Middle frontal gyrus (tissue), 1 donor: ENCODE measurements around the gene EIF1.
"Not testable (repeated sequence)": the region's sequence is repeated elsewhere in the genome, so short reads cannot be mapped to it uniquely, and the experiment has no call there.

ENCODE experiments used
- DNase-seq: peaks from one replicate; pipeline ENCODE4 v3.0.0-alpha.2; 2015; ENCODE audit warnings: low spot score; ENCODE audit errors: extremely low spot score

Gene EIF1

DNA sequence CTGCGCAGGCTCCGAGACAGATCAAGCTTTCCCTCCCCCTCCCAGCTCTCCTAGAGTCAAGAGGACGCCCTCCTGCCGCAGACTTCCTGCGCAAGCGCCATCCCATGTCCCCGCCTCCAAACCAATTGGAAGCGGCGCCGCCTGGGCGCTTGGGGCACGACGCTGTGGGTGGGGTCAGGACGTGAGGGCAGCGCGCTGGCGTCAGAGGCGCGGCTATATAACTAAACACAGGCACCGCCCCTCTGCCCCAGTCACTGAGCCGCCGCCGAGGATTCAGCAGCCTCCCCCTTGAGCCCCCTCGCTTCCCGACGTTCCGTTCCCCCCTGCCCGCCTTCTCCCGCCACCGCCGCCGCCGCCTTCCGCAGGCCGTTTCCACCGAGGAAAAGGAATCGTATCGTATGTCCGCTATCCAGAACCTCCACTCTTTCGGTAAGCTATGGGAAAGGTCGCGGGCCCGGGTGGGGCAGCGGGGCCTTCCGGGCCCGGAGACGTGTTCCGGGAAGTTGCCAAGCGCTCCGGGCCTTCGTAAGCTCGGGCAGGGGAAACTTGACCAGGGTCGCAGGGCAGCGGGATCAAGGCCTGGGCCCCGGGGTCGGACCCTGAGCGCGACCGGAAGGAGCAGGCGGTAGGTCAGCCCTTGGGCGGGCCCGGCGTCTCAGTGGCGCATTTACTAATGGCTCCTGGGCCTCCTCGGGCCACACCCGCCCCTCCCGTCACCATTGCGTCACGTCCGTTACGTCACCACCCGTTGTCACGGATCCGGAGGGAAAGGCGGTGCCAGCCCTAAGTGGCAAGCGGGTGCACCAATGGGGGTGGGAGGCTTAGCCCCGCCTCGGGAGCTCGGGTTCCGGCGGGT is at the start of gene EIF1:
Gene EIF1 (plus strand): TSS at position 245 of the 856 bp plus-strand sequence. CDS start 154 bp downstream, at position 399.
- peak; percentile 100 for DNase-seq

DNA sequence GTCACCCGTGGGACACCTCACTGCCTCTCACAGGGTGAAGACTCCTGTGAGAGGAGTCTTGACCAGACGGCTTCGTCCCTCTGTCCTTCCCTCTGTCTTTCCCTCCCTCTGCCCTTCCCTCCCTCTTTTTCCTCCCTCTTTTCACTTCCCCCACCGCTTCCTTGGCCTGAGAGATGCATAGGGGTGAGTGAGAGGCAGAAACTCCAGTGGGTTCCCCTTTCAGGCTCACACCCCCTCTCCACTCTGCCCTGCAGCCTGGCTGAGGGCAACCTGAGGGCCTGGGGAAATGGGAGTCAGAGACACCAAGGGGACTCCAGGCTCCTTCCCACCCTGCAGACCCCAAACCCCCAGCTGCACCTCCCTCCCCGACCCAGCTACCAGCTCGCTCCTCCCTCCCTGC is 49.7 kb upstream of the EIF1 start:
- DNase-seq, result no peak

DNA sequence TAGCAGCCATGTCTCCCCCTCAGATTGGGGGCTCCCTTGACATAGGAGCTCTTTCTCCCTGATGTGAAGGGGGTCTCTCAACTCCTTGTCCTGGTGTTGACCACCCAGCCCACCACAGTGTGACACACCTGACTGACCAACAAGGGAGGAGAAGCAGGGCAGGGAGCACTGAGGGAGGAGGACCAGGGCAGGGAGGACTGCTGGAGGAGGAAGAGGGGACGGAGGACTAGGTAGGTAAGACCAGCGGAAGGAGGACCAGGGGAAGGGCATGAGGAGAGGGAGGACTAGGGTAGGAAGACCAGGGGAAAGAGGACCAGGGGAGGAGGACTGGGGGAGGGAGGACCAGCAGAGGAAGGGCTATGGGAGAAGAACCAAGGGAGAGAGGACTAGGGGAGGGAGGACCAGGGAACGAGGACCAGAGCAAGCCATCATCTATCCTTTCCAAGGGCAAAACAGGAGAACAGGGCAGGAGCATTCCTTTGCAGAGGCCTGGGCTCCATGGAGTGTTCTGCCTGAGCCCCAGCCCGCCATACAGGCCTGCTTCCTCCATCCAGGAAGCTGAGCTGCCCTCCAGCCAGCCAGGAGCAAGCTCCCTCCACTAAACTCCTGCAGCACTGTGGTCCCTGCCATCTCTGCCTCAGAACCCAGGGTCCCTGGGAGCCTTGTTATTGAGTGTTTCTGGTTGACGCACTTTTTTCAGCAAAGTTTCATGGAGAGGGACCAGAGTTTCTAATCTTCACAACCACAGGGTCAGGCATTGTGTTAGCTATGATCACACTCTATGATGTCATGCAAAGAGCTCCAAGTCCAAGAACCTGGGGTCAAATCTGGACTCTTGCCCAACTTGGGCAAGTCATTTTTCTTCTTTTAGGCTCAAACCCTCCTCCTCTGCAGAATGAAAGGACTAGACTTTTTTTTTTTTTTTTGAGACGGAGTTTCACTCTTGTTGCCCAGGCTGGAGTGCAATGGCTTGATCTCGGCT is 48.9 kb upstream of the EIF1 start:
- no peak for DNase-seq

GRCh38 chr17:41640596-41640995 is 48.1 kb upstream of the EIF1 start:
- DNase-seq, result not testable (repeated sequence)

GRCh38 chr17:41642252-41643156 is 46.2 kb upstream of the EIF1 start:
- DNase-seq, result no peak

- DNase-seq, result no peak
These were observed 41.5 kb upstream of the EIF1 start for GRCh38 chr17:41647038-41647813.

DNA sequence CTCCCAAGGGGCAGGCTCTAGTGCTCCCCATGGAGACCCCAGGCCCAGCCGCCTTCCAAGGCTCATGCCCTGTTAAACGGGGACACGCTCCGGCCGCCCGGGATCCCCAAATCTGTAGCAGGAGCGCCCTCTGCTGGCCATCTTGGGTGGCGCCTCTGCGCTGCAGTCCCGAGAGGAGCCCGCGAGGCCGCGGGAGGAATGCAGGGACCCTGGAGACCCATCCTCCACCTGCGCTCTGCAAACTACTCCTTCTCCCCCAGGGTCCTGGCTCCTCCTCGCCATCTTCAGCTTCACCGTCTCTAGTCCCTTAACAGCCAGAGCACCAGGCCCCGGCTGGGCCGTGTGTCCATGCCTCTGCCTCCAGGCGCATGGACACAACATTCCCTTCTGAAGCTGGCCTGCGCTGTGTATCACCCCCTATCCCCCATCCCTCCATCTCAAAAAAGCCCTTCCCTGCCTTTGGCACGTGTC is 40.7 kb upstream of the EIF1 start:
- DNase-seq, result peak; percentile 70

DNA sequence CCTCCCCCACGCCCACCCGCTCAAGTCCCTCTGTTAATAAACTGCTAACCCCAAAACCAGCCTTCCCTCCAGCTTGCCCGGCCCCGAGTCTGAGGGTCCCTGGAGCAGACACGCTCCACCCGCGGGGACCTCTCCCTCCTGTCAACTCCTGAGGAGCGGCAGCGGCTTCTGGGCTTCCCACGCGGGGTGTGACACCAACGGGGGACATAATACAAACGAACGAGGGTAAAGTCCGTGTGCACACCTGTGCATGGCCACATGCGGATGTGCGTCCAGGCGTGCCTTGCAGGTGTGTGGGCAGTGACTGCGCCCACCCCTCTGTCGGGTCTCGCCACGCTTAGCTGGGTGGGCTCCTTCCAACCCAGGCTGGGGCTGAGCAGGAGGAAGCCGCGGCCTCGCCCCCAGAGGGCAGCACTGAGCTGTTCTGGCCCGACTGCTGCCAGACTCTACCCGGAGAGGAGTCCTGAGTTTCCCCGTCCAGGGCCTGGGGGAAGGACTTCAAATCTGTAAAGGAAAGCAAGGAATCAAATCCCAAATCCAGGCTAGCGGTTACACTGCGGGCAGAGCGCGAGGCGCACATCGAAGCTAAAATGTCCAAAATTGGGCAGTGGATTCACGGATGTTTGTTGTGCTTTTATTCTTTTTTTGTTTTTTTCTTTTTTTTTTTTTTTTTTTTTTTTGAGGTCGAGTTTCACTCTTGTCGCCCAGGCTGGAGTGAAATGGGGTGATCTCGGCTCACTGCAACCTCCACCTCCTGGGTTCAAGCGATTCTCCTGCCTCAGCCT is 40.1 kb upstream of the EIF1 start:
- DNase-seq, result no peak

DNA sequence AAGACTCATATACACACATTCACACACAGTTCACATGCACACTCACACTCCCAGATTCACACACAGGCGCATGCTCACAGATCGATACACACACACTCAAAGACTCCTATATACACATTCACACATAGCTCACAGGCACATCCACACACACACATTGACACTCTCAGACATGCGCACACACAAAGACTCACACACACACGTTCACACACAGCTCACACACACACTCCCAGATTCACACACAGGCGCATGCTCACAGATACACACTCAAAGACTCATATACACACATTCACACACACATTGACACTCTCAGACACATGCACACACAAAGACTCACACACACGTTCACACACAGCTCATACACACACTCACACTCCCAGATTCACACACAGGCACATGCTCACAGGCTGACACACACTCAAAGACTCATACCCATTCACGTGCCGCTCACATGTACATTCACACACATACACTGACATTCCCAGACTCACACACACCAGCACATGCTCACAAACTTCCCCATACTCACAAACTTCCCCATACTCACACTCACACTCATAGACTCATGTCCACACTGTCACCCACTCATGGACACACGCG is 38.7 kb upstream of the EIF1 start:
- DNase-seq, result no peak

- DNase-seq, result no peak
These were observed 37.7 kb upstream of the EIF1 start for GRCh38 chr17:41650794-41651624.

DNA sequence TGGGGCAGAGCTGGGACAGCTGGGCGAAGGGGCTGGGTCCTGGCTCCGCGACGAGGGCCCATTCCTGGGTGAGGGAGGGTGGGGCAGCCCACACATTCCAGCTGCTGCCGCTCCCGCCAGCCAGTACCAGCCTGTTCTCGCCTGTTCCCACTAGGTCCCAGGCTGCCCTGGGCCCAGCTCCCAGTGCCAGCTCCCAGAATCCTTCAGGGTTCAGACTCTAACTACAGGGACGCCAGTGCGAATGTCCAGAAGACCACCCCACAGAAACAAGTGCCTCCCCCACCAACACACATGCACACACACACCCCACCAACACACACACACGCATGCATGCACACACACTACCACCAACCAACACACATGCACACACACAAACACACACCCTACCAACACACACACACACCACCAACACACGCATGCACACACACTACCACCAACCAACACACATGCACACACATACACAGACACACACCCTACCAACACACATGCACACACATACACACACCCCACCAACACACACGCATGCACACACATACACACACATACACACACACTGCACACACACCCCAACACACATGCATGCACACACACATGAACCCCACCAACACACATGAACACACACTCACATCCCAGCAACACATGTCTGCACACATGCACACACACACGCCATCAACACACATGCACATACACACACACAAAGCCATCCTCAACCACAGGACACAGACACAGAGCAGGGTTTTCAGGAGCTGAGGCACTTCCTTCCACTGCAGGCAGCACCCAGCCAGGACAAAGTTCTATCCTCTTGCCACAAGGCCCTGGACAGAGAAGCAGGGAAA is 36.8 kb upstream of the EIF1 start:
- DNase-seq, result no peak

GRCh38 chr17:41652461-41652970 is 36.2 kb upstream of the EIF1 start:
- no peak for DNase-seq

GRCh38 chr17:41653421-41653820 is 35.3 kb upstream of the EIF1 start:
- no peak for DNase-seq

- DNase-seq, result no peak
These were observed 34.6 kb upstream of the EIF1 start for GRCh38 chr17:41653892-41654677.

GRCh38 chr17:41654678-41655607 is 33.7 kb upstream of the EIF1 start:
- DNase-seq, result no peak
